ENCODE results near the gene FANCE. TPM values are rescaled to one million over a fixed set of nuclear protein-coding genes. Genes with fewer than 3 reads are reported as not detected.

The FANCE gene
- polyA plus RNA-seq, 1 donor (not counting 4 experiments of a cell fraction or from before 2014, with no cell fraction given) = 6.4 TPM

DNA sequence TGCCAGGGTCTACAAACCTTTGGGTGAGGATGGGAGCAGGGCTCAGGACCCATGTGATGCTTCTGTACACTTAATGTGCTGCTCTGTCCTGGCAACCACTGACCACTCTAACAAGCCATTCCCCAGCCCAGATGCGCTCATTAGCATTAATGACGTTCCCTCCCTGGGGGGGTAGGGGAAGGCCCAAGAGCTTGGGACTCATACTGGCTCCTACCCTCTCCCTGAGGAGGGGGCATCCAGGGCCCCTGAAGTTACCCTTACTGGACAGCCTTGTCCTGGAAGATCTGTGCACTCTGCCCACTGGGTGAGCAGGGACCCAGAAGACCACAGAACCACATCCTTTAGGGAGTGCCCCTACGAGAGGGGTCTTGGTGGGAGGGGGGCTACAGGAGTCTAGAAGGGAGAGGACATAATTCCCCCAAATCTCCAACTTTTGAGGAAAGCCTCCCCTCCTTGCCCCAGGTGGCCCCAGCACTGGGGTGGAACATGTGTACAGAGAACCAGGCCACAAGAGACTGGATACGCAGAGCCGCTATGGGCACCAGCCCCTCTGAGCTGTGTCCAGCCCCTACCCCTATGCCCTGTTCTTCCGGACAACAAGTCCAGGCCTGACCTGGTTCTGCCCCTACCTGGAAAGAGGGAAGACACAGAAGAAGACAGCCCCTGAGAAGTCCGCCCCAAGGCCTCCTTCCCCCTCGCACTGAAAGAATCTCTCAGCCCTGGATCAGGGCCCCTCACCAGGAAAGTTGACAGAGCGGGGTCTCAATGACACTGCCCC is 43.3 kb downstream of the FANCE start:
- dilution Hi-C loops (cut with MboI; ENCODE audit: extremely low pct_ligation_motif_present, low sequenced_read_pairs) = no loop called here

DNA sequence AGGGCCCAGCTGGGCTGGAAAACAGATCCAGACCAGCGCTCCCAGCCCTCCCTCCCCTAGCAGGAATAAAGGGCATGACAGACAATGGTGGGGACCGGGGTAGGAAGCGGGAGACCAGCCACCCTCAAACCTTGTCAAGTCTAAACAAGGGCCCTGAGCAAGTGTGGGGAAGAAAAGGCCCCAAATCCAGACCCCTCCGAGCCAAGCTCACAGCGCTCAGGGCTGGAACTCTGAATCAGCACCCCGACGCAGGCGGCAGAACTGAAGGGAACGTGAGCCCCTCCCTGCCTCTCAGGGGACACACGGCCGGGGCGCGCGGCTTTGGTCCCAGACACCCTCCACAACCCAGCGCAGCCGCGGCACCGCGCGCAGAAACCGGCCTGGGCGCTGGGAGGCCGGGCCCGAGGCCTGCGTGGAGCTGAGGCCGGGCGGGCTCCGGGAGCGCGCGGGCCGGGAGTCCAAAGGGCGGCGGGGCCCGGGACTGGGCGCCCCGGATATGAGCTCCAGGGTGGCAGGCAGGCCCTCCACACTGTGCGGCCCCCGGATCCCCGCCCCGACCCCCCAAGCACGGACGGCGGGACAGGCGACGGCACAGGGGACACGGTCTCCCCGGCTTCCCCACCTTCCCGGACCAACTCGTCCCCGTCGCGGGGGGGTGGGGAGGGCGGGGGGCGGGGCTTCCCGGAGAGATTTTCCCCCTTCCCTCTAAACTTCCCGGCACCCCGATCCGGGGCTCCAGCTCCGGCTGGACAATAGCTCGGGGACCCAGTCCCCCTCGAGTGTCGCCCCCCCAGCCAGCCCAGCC is 44.1 kb downstream of the FANCE start:
- no peak for DNase-seq (ENCODE audit: low read depth, low spot score)
- dilution Hi-C loops (cut with MboI; ENCODE audit: extremely low pct_ligation_motif_present, low sequenced_read_pairs) = no loop called here
- no peaks in the 10 kb centered on the region for H3K9me1 ChIP-seq (ENCODE audit: control insufficient read depth, extremely low read depth, insufficient read depth, low read length)

More for the DNA sequence above, 43.3 kb downstream of the FANCE start:
- Histone ChIP-seq H3K9ac (ENCODE audit: control insufficient read depth, extremely low read depth, insufficient read depth, low read length) (peak overlapping the region; percentile 87), H3K4me1 (ENCODE audit: control insufficient read depth, extremely low read depth, insufficient read depth, low read length) (peaks cover 43% of the 10 kb centered on the region), H3K27ac (ENCODE audit: control insufficient read depth, insufficient read depth, low read length) (peak overlapping the region; percentile 63), H3K9me1 (ENCODE audit: control insufficient read depth, extremely low read depth, insufficient read depth, low read length) (no peaks in the 10 kb centered on the region), H4K20me1 (ENCODE audit: control insufficient read depth, extremely low read depth, insufficient read depth, low read length) (no peaks in the 10 kb centered on the region), H2AFZ (ENCODE audit: control insufficient read depth, low read length) (peak overlapping the region; percentile 56), H3K36me3 (ENCODE audit: control insufficient read depth in 2 of 2, extremely low read depth in 1 of 2, insufficient read depth in 2 of 2, low read length in 2 of 2) (peaks cover 2 to 7% of the 10 kb centered on the region in 2 experiments), H3K4me3 (ENCODE audit: control insufficient read depth in 2 of 3, extremely low read depth in 1 of 3, insufficient read depth in 2 of 3, low read depth in 1 of 3, low read length in 3 of 3) (peak overlapping the region; percentile 60 to 86 (median 85)), H3K9me3 (ENCODE audit: control insufficient read depth, low read depth, low read length) (no peaks in the 10 kb centered on the region), H3K27me3 (ENCODE audit: control insufficient read depth, extremely low read depth, insufficient read depth, low read length) (no peaks in the 10 kb centered on the region), H3K4me2 (ENCODE audit: control insufficient read depth, extremely low read depth, insufficient read depth, low read depth, low read length) (peak overlapping the region; percentile 94), H3K79me2 (ENCODE audit: control insufficient read depth, insufficient read depth, low read length) (peaks cover 41% of the 10 kb centered on the region)
- TF ChIP-seq, protein P1, sequence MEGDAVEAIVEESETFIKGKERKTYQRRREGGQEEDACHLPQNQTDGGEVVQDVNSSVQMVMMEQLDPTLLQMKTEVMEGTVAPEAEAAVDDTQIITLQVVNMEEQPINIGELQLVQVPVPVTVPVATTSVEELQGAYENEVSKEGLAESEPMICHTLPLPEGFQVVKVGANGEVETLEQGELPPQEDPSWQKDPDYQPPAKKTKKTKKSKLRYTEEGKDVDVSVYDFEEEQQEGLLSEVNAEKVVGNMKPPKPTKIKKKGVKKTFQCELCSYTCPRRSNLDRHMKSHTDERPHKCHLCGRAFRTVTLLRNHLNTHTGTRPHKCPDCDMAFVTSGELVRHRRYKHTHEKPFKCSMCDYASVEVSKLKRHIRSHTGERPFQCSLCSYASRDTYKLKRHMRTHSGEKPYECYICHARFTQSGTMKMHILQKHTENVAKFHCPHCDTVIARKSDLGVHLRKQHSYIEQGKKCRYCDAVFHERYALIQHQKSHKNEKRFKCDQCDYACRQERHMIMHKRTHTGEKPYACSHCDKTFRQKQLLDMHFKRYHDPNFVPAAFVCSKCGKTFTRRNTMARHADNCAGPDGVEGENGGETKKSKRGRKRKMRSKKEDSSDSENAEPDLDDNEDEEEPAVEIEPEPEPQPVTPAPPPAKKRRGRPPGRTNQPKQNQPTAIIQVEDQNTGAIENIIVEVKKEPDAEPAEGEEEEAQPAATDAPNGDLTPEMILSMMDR (optimal IDR thresholded peaks at IDR 0.05 in 1 of 3, IDR thresholded peaks at IDR 0.05 in 1 of 3, conservative IDR thresholded peaks at IDR 0.05 in 1 of 3; ENCODE audit: extremely low read depth in 1 of 3, insufficient read depth in 2 of 3, low read length in 3 of 3) = no peak
- TF ChIP-seq EZH2 (IDR thresholded peaks at IDR 0.05; ENCODE audit: low read length) = no peak
- FAIRE-seq (no peak), DNase-seq (ENCODE audit: low read depth, low spot score) (no peak)

More for the DNA sequence above, 44.1 kb downstream of the FANCE start:
- Histone ChIP-seq H3K4me1 (ENCODE audit: control insufficient read depth, extremely low read depth, insufficient read depth, low read length) (peaks cover 37% of the 10 kb centered on the region), H3K9ac (ENCODE audit: control insufficient read depth, extremely low read depth, insufficient read depth, low read length) (peak overlapping the region; percentile 87), H3K9me3 (ENCODE audit: control insufficient read depth, low read depth, low read length) (no peaks in the 10 kb centered on the region), H3K79me2 (ENCODE audit: control insufficient read depth, insufficient read depth, low read length) (peaks cover 41% of the 10 kb centered on the region), H3K27ac (ENCODE audit: control insufficient read depth, insufficient read depth, low read length) (peak overlapping the region; percentile 63), H3K36me3 (ENCODE audit: control insufficient read depth in 2 of 2, extremely low read depth in 1 of 2, insufficient read depth in 2 of 2, low read length in 2 of 2) (peaks cover 2 to 7% of the 10 kb centered on the region in 2 experiments), H3K27me3 (ENCODE audit: control insufficient read depth, extremely low read depth, insufficient read depth, low read length) (no peaks in the 10 kb centered on the region), H3K4me3 (ENCODE audit: control insufficient read depth in 2 of 3, extremely low read depth in 1 of 3, insufficient read depth in 2 of 3, low read depth in 1 of 3, low read length in 3 of 3) (peak overlapping the region; percentile 60 to 86 (median 85)), H3K4me2 (ENCODE audit: control insufficient read depth, extremely low read depth, insufficient read depth, low read depth, low read length) (peak overlapping the region; percentile 94), H2AFZ (ENCODE audit: control insufficient read depth, low read length) (peak overlapping the region; percentile 56), H4K20me1 (ENCODE audit: control insufficient read depth, extremely low read depth, insufficient read depth, low read length) (no peaks in the 10 kb centered on the region)
- FAIRE-seq = no peak
- no peak for TF ChIP-seq EZH2 (IDR thresholded peaks at IDR 0.05; ENCODE audit: low read length)
- TF ChIP-seq, protein P1 (optimal IDR thresholded peaks at IDR 0.05 in 1 of 3, IDR thresholded peaks at IDR 0.05 in 1 of 3, conservative IDR thresholded peaks at IDR 0.05 in 1 of 3; ENCODE audit: extremely low read depth in 1 of 3, insufficient read depth in 2 of 3, low read length in 3 of 3) = no peak
